HCT116 (cell line): ENCODE measurements around the gene WNK3. TPM values are rescaled to one million over a fixed set of nuclear protein-coding genes. Genes with fewer than 3 reads are reported as not detected.
A peak's percentile ranks its signal among the peaks of the same experiment; 100 is the strongest.

Experiments
- ATAC-seq: fragments of 200-7000 bp; cut with Tn5 transposase; 2 replicates; pipeline ENCODE4 v1.9.1; 2020; ENCODE audit warnings: mild to moderate bottlenecking, moderate library complexity
- BruUV-seq: library from RNA; stranded (reverse); fragments of 400-500 nt; replicated peaks from 2 replicates; lab custom pipeline; 2021; lab: Mats Ljungman, UMichigan
- CTCF ChIA-PET: fragments of 300-600 bp; sonication (Branson Sonifier 250); formaldehyde crosslinking; loops from one replicate; lab custom pipeline; 2021; ENCODE audit warnings: antibody characterized with exemption; lab: Charles Lee
- POLR2A ChIA-PET: fragments of 300-600, 350-600 bp; sonication (Branson Sonifier 250); formaldehyde crosslinking; loops from one replicate; lab custom pipeline; 2021; ENCODE audit warnings: antibody characterized with exemption; lab: Charles Lee
- RAD21 ChIA-PET, 2 experiments: fragments of 300-600 bp; sonication (Branson Sonifier 250); formaldehyde crosslinking; loops; one replicate each; lab custom pipeline; 2023; ENCODE audit warnings: low total read pairs in 2 of 2; ENCODE audit not compliant: uncharacterized antibody in 2 of 2, unreplicated experiment in 2 of 2, low non-redundant PET in 1 of 2; lab: Charles Lee
- DNase-seq: peaks from one replicate; pipeline ENCODE4 v3.0.0-alpha.2; 2010; ENCODE audit warnings: low read depth, low spot score
- H2AFZ ChIP-seq: fragments of 200-600 bp; shearing (Covaris generic), sonication (generic); 2 replicates; pipeline ENCODE4 v1.6.1; 2017; ENCODE audit warnings: low read depth, mixed run types, mixed read lengths, antibody characterized with exemption, low read length; ENCODE audit not compliant: poor library complexity, severe bottlenecking
- H3K27ac ChIP-seq: 2 replicates; pipeline ENCODE4 v1.5.1; 2012; ENCODE audit warnings: low read depth, low read length
- H3K27me3 ChIP-seq: fragments of 200-600 bp; sonication (generic); 2 replicates; pipeline ENCODE4 v1.6.1; 2016; ENCODE audit warnings: mixed run types, low read length, mixed read lengths; ENCODE audit not compliant: insufficient read depth
- H3K36me3 ChIP-seq, 2 experiments: fragments of 200-500 bp in 1 of 2; fragments of 200-600 bp in 1 of 2; sonication (Bioruptor generic) in 1 of 2; sonication (generic) in 1 of 2; 2 replicates each; pipeline versions ENCODE4 v1.5.1 to v1.6.1; 2014 to 2016; ENCODE audit warnings: low read length in 2 of 2, inconsistent platforms in 1 of 2, mixed read lengths in 1 of 2, mixed run types in 1 of 2; ENCODE audit not compliant: insufficient read depth in 2 of 2, control insufficient read depth in 1 of 2
- H3K4me1 ChIP-seq, 2 experiments: fragments of 200-600 bp in 1 of 2; sonication (generic) in 1 of 2; 2 replicates each; pipeline versions ENCODE4 v1.5.1 to v1.6.1; 2012 to 2017; ENCODE audit warnings: low read length in 2 of 2, inconsistent platforms in 1 of 2, mild to moderate bottlenecking in 1 of 2, mixed read lengths in 1 of 2, mixed run types in 1 of 2, moderate library complexity in 1 of 2; ENCODE audit not compliant: insufficient read depth in 2 of 2, control insufficient read depth in 1 of 2
- H3K4me2 ChIP-seq: fragments of 200-600 bp; sonication (generic); 2 replicates; pipeline ENCODE4 v1.6.1; 2017; ENCODE audit warnings: mixed run types, low read length, mixed read lengths
- H3K4me3 ChIP-seq, 2 experiments: fragments of 200-600 bp in 1 of 2; sonication (generic) in 1 of 2; replicated peaks in 1 of 2; 2 replicates each; pipeline ENCODE4 v1.5.1; 2011 to 2016; ENCODE audit warnings: low read length in 2 of 2, control low read depth in 1 of 2, low read depth in 1 of 2, mild to moderate bottlenecking in 1 of 2, mixed read lengths in 1 of 2, mixed run types in 1 of 2
- H3K79me2 ChIP-seq: fragments of 200-600 bp; sonication (generic); 2 replicates; pipeline ENCODE4 v1.6.1; 2017; ENCODE audit warnings: mild to moderate bottlenecking, mixed run types, low read length, moderate library complexity, mixed read lengths; ENCODE audit not compliant: insufficient read depth
- H3K9ac ChIP-seq: fragments of 200-600 bp; sonication (generic); 2 replicates; pipeline ENCODE4 v1.6.1; 2016; ENCODE audit warnings: low read length, mixed read lengths
- H3K9me2 ChIP-seq: fragments of 200-600 bp; sonication (generic), shearing (Covaris generic); 2 replicates; pipeline ENCODE4 v1.6.1; 2017; ENCODE audit warnings: mixed run types, mild to moderate bottlenecking, moderate library complexity; ENCODE audit not compliant: insufficient read depth
- H3K9me3 ChIP-seq, 2 experiments: fragments of 200-500 bp in 1 of 2; fragments of 200-600 bp in 1 of 2; sonication (Bioruptor generic) in 1 of 2; sonication (generic) in 1 of 2; 2 replicates each; pipeline ENCODE4 v1.6.1; 2014 to 2017; ENCODE audit warnings: low read length in 2 of 2, mixed read lengths in 2 of 2, inconsistent platforms in 1 of 2, low read depth in 1 of 2, mild to moderate bottlenecking in 1 of 2, mixed run types in 1 of 2, moderate library complexity in 1 of 2; ENCODE audit not compliant: control insufficient read depth in 1 of 2, insufficient read depth in 1 of 2
- H4K20me1 ChIP-seq: fragments of 200-600 bp; sonication (generic), shearing (Covaris generic); 2 replicates; pipeline ENCODE4 v1.6.1; 2017; ENCODE audit warnings: mixed run types, mild to moderate bottlenecking, moderate library complexity; ENCODE audit not compliant: insufficient read depth
- CBX3 ChIP-seq: IDR thresholded peaks from 2 replicates; pipeline ENCODE4 v1.6.1; 2012; ENCODE audit warnings: low read depth
- CEBPB ChIP-seq: IDR thresholded peaks from 2 replicates; pipeline ENCODE4 v1.6.1; 2012; ENCODE audit warnings: low read depth
- EGR1 ChIP-seq: IDR thresholded peaks from 2 replicates; pipeline ENCODE4 v1.6.1; 2012; ENCODE audit warnings: low read depth
- EZH2phosphoT487 ChIP-seq: fragments of 200-600 bp; IDR thresholded peaks from 2 replicates; pipeline ENCODE4 v1.6.1; 2018; ENCODE audit warnings: antibody characterized with exemption, borderline replicate concordance
- FOSL1 ChIP-seq: IDR thresholded peaks from 2 replicates; pipeline ENCODE4 v1.6.1; 2012; ENCODE audit warnings: low read depth
- JUND ChIP-seq: IDR thresholded peaks from 2 replicates; pipeline ENCODE4 v1.6.1; 2012
- MAX ChIP-seq: IDR thresholded peaks from 2 replicates; pipeline ENCODE4 v1.6.1; 2012
- POLR2A ChIP-seq: IDR thresholded peaks from 2 replicates; pipeline ENCODE4 v1.7.0; 2011; ENCODE audit warnings: borderline replicate concordance; ENCODE audit not compliant: insufficient read depth, insufficient read length; ENCODE audit errors: extremely low read depth
- POLR2AphosphoS5 ChIP-seq: IDR thresholded peaks from 2 replicates; pipeline ENCODE4 v1.6.1; 2011; ENCODE audit warnings: mild to moderate bottlenecking, low read depth, low read length, moderate library complexity
- SIN3A ChIP-seq: IDR thresholded peaks from 2 replicates; pipeline ENCODE4 v1.6.1; 2012; ENCODE audit warnings: low read depth
- SP1 ChIP-seq: IDR thresholded peaks from 2 replicates; pipeline ENCODE4 v1.6.1; 2012; ENCODE audit warnings: low read depth
- TCF7L2 ChIP-seq: IDR thresholded peaks from 2 replicates; pipeline ENCODE4 v1.7.0; 2011; ENCODE audit warnings: borderline replicate concordance, inconsistent platforms; ENCODE audit not compliant: insufficient read depth, insufficient read length; ENCODE audit errors: extremely low read depth
- ZBTB33 ChIP-seq: IDR thresholded peaks from 2 replicates; pipeline ENCODE4 v1.6.1; 2011; ENCODE audit warnings: mild to moderate bottlenecking, low read length, moderate library complexity; ENCODE audit not compliant: insufficient replicate concordance; ENCODE audit errors: extremely low read depth
- ZNF274 ChIP-seq: fragments of 200-500 bp; sonication (Bioruptor generic); IDR thresholded peaks from 2 replicates; pipeline ENCODE4 v1.6.1; 2014; ENCODE audit warnings: mild to moderate bottlenecking, low read depth, low read length, inconsistent platforms
- intact Hi-C: fragments of 100-400 bp; cut with micrococcal nuclease; formaldehyde crosslinking; loops from 2 replicates; pipeline ENCODE4 v1.10.0; 2022
- total RNA-seq: library from RNA; stranded (reverse); gene quantifications from one replicate; pipeline ENCODE4 v1.2.1, GENCODE V29; 2021; ENCODE audit not compliant: unreplicated experiment

The WNK3 gene
- total RNA-seq, 1 experiment from 2014 or later, result 0.05 TPM

GRCh38 chrX:54178100-54178940 lies 179.5 kb downstream of the WNK3 start:
- Histone ChIP-seq H3K4me3 (0 out of 4 replicates have a peak overlapping the region, but pooled peaks of 1 of the 2 experiments have one; percentile 8), H3K79me2 (peaks cover 63% of the 10 kb centered on the region), H3K36me3 (no peaks in the 10 kb centered on the region), H3K4me2 (peak overlapping the region; percentile 53), H3K9me2 (no peaks in the 10 kb centered on the region), H4K20me1 (no peaks in the 10 kb centered on the region), H3K4me1 (peaks cover 4 to 24% of the 10 kb centered on the region in 2 experiments; a peak in 3 of 4 replicates), H2AFZ (no peak overlapping the region), H3K27me3 (no peaks in the 10 kb centered on the region), H3K9ac (no peak overlapping the region), H3K27ac (no peak overlapping the region), H3K9me3 (no peaks in the 10 kb centered on the region)
- BruUV-seq, result no TSS peak
- no peak for TF ChIP-seq CEBPB
- TF ChIP-seq SIN3A, result no peak
- TF ChIP-seq EGR1, result no peak
- TF ChIP-seq ZNF274, result no peak
- peak; percentile 24; the same call in 1 of the 2 replicates for TF ChIP-seq FOSL1
- no peak for TF ChIP-seq SP1
- no peak for TF ChIP-seq EZH2phosphoT487
- POLR2A ChIA-PET, result interaction anchor here (1.6 kb wide), 1 partner anchor 9 kb away, joined by 3 read pairs; no protein-coding TSS in a partner anchor
- DNase-seq, result no peak
- ATAC-seq, result no peak
- intact Hi-C loops, result no loop called here
- CTCF ChIA-PET, result no interaction called here
- RAD21 ChIA-PET, result no interaction called here

- Histone ChIP-seq H3K9me3 (no peaks in the 10 kb centered on the region), H3K79me2 (peaks cover 59% of the 10 kb centered on the region), H3K9me2 (no peaks in the 10 kb centered on the region), H3K9ac (no peak overlapping the region), H2AFZ (no peak overlapping the region), H3K4me1 (peaks cover 4 to 24% of the 10 kb centered on the region in 2 experiments; a peak in 3 of 4 replicates), H3K4me3 (no peak overlapping the region), H3K27me3 (no peaks in the 10 kb centered on the region), H3K27ac (no peak overlapping the region), H3K36me3 (no peaks in the 10 kb centered on the region), H3K4me2 (no peak overlapping the region), H4K20me1 (no peaks in the 10 kb centered on the region)
- intact Hi-C loops, result no loop called here
- POLR2A ChIA-PET, result interaction anchor here (1.6 kb wide), 1 partner anchor 8 kb away, joined by 3 read pairs; no protein-coding TSS in a partner anchor
- DNase-seq (no peak), ATAC-seq (no peak)
- RAD21 ChIA-PET, result no interaction called here
- CTCF ChIA-PET, result no interaction called here
- no TSS peak for BruUV-seq
- no peak for TF ChIP-seq ZNF274
- no peak for TF ChIP-seq CEBPB
- no peak for TF ChIP-seq CBX3
- TF ChIP-seq POLR2A, result no peak
- TF ChIP-seq SP1, result no peak
- TF ChIP-seq MAX, result no peak
- TF ChIP-seq TCF7L2, result no peak
- TF ChIP-seq ZBTB33, result no peak
- no peak for TF ChIP-seq POLR2AphosphoS5
- no peak for TF ChIP-seq JUND
These were observed 180.5 kb downstream of the WNK3 start for GRCh38 chrX:54177306-54177705.
